ENCODE results near the gene OBSCN. TPM values are rescaled to one million over a fixed set of nuclear protein-coding genes. Genes with fewer than 3 reads are reported as not detected.

Gene OBSCN
- total RNA-seq, 2 experiments from 2014 or later = 29.5 to 45.2 TPM

- Histone ChIP-seq H3K9me3 (ENCODE audit: low read length) (no peaks in the 10 kb centered on the region), H3K9me2 (ENCODE audit: insufficient read depth, low read length) (no peaks in the 10 kb centered on the region), H3K79me2 (ENCODE audit: insufficient read depth, low read depth, low read length) (no peaks in the 10 kb centered on the region), H2AFZ (ENCODE audit: low read length) (no peak overlapping the region), H3K27ac (ENCODE audit: low read depth, low read length, poor library complexity, severe bottlenecking) (no peak overlapping the region), H4K20me1 (ENCODE audit: insufficient read depth, low read length) (no peaks in the 10 kb centered on the region), H3K4me1 (ENCODE audit: insufficient read depth, low read length, poor library complexity, severe bottlenecking) (no peaks in the 10 kb centered on the region), H3K36me3 (ENCODE audit: insufficient read depth, low read length) (no peaks in the 10 kb centered on the region), H3K4me2 (ENCODE audit: low read length) (no peak overlapping the region), H3K4me3 (ENCODE audit: low read depth, low read length, poor library complexity, severe bottlenecking) (no peak overlapping the region)
- BruUV-seq (replicated peaks) = no TSS peak
- ChIA-PET CTCF (ENCODE audit: unreplicated experiment) (no interaction called here), POLR2A (no interaction called here)
- TF ChIP-seq CTCF (conservative IDR thresholded peaks at IDR 0.05; ENCODE audit: low read length) (no peak), EZH2phosphoT487 (IDR thresholded peaks at IDR 0.05; ENCODE audit: borderline replicate concordance, low read depth, low read length) (no peak)
- no peak for DNase-seq (ENCODE audit: low spot score)
- intact Hi-C loops (cut with micrococcal nuclease; ENCODE audit: unreplicated experiment) = loop anchor here (5.0 to 10.0 kb wide), 2 partner anchors 113 to 175 kb away; a partner anchor contains a TSS
These were observed 134.2 kb downstream of the OBSCN start for GRCh38 chr1:228341814-228342626.

DNA sequence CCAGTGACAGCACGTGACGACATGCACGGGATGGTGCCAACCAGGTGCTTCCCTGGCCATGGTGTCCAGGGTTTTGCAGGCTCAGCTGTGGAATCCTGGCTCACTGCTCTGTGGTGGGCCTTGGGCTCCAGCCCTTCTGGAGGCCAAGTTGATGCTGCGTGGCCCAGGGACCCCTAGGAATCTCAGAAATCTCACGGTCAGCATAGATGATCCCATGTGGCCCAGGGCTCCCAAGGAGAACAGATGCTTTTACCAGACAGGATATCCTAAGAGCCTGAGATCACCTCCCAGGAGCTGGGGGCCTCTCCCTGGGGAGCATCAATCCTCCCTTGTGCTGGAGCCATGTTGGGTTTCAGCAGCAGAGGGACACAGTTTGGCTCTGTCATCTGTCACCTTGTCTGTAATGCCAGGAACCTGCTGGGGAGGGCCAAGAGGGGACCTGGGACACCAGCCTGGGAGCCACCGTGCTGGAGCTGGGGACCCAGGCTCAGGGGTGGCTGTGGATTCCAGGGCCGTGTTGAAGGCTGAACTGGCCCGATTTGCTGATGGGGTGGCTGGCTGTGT is 134.9 kb downstream of the OBSCN start:
- Histone ChIP-seq H3K4me2 (ENCODE audit: low read length) (no peak overlapping the region), H4K20me1 (ENCODE audit: insufficient read depth, low read length) (no peaks in the 10 kb centered on the region), H3K36me3 (ENCODE audit: insufficient read depth, low read length) (no peaks in the 10 kb centered on the region), H3K4me1 (ENCODE audit: insufficient read depth, low read length, poor library complexity, severe bottlenecking) (no peaks in the 10 kb centered on the region), H3K9me2 (ENCODE audit: insufficient read depth, low read length) (no peaks in the 10 kb centered on the region), H3K79me2 (ENCODE audit: insufficient read depth, low read depth, low read length) (no peaks in the 10 kb centered on the region), H3K9me3 (ENCODE audit: low read length) (no peaks in the 10 kb centered on the region), H3K4me3 (ENCODE audit: low read depth, low read length, poor library complexity, severe bottlenecking) (no peak overlapping the region), H2AFZ (ENCODE audit: low read length) (no peak overlapping the region), H3K27ac (ENCODE audit: low read depth, low read length, poor library complexity, severe bottlenecking) (no peak overlapping the region)
- no TSS peak for BruUV-seq (replicated peaks)
- intact Hi-C loops (cut with micrococcal nuclease; ENCODE audit: unreplicated experiment) = loop anchor here (5.0 to 10.0 kb wide), 2 partner anchors 112 to 175 kb away; a partner anchor contains a TSS
- ChIA-PET CTCF (ENCODE audit: unreplicated experiment) (no interaction called here), POLR2A (no interaction called here)
- TF ChIP-seq EZH2phosphoT487 (IDR thresholded peaks at IDR 0.05; ENCODE audit: borderline replicate concordance, low read depth, low read length) (no peak), CTCF (conservative IDR thresholded peaks at IDR 0.05; ENCODE audit: low read length) (no peak)
- no peak for DNase-seq (ENCODE audit: low spot score)

GRCh38 chr1:228343191-228343661 is 135.4 kb downstream of the OBSCN start:
- BruUV-seq (replicated peaks) = no TSS peak
- Histone ChIP-seq H3K9me2 (ENCODE audit: insufficient read depth, low read length) (no peaks in the 10 kb centered on the region), H3K4me2 (ENCODE audit: low read length) (no peak overlapping the region), H3K4me1 (ENCODE audit: insufficient read depth, low read length, poor library complexity, severe bottlenecking) (no peaks in the 10 kb centered on the region), H3K27ac (ENCODE audit: low read depth, low read length, poor library complexity, severe bottlenecking) (no peak overlapping the region), H3K79me2 (ENCODE audit: insufficient read depth, low read depth, low read length) (no peaks in the 10 kb centered on the region), H2AFZ (ENCODE audit: low read length) (no peak overlapping the region), H3K4me3 (ENCODE audit: low read depth, low read length, poor library complexity, severe bottlenecking) (no peak overlapping the region), H3K9me3 (ENCODE audit: low read length) (no peaks in the 10 kb centered on the region), H4K20me1 (ENCODE audit: insufficient read depth, low read length) (no peaks in the 10 kb centered on the region), H3K36me3 (ENCODE audit: insufficient read depth, low read length) (no peaks in the 10 kb centered on the region)
- ChIA-PET CTCF (ENCODE audit: unreplicated experiment) (no interaction called here), POLR2A (no interaction called here)
- no peak for TF ChIP-seq CTCF (conservative IDR thresholded peaks at IDR 0.05; ENCODE audit: low read length)
- TF ChIP-seq EZH2phosphoT487 (IDR thresholded peaks at IDR 0.05; ENCODE audit: borderline replicate concordance, low read depth, low read length) = no peak
- DNase-seq (ENCODE audit: low spot score) = no peak
- intact Hi-C loops (cut with micrococcal nuclease; ENCODE audit: unreplicated experiment) = loop anchor here (5.0 to 10.0 kb wide), 2 partner anchors 112 to 174 kb away; a partner anchor contains a TSS

All from OCI-LY7 (cell line).